ENCODE measurements around the gene SCOC.

The SCOC gene

GRCh38 chr4:140349816-140350215, 23.6 kb upstream of the SCOC start:
- TF ChIP-seq POLR2A (IDR thresholded peaks at IDR 0.05; ENCODE audit: low read depth, low read length), result no peak
- no peak for FAIRE-seq
- no peak for DNase-seq (ENCODE audit: insufficient read length, low spot score)

GRCh38 chr4:140351093-140352075, 22.1 kb upstream of the SCOC start:
- FAIRE-seq, result no peak
- no peak for TF ChIP-seq POLR2A (IDR thresholded peaks at IDR 0.05; ENCODE audit: low read depth, low read length)

GRCh38 chr4:140353786-140354185, 19.7 kb upstream of the SCOC start:
- FAIRE-seq, result no peak
- TF ChIP-seq POLR2A (IDR thresholded peaks at IDR 0.05; ENCODE audit: low read depth, low read length), result no peak
- DNase-seq (ENCODE audit: insufficient read length, low spot score), result no peak

More at GRCh38 chr4:140351093-140352075, 22.1 kb upstream of the SCOC start:
- no peak for DNase-seq (ENCODE audit: insufficient read length, low spot score)

- FAIRE-seq (no peak), DNase-seq (ENCODE audit: insufficient read length, low spot score) (no peak)
- no peak for TF ChIP-seq POLR2A (IDR thresholded peaks at IDR 0.05; ENCODE audit: low read depth, low read length)
These were observed 18.2 kb upstream of the SCOC start for GRCh38 chr4:140355288-140355687.

GRCh38 chr4:140357868-140358267, 15.6 kb upstream of the SCOC start:
- FAIRE-seq (no peak), DNase-seq (ENCODE audit: insufficient read length, low spot score) (no peak)
- no peak for TF ChIP-seq POLR2A (IDR thresholded peaks at IDR 0.05; ENCODE audit: low read depth, low read length)

GRCh38 chr4:140358281-140358680, 15.2 kb upstream of the SCOC start:
- no peak for FAIRE-seq
- no peak for TF ChIP-seq POLR2A (IDR thresholded peaks at IDR 0.05; ENCODE audit: low read depth, low read length)
- DNase-seq (ENCODE audit: insufficient read length, low spot score), result no peak

GRCh38 chr4:140359562-140360427, 13.7 kb upstream of the SCOC start:
- no peak for TF ChIP-seq POLR2A (IDR thresholded peaks at IDR 0.05; ENCODE audit: low read depth, low read length)
- DNase-seq (ENCODE audit: insufficient read length, low spot score), result peak; percentile 9
- FAIRE-seq, result peak; percentile 82

- FAIRE-seq (no peak), DNase-seq (ENCODE audit: insufficient read length, low spot score) (no peak)
- no peak for TF ChIP-seq POLR2A (IDR thresholded peaks at IDR 0.05; ENCODE audit: low read depth, low read length)
These were observed 12.3 kb upstream of the SCOC start for GRCh38 chr4:140361099-140361498.

GRCh38 chr4:140363051-140363450, 10.4 kb upstream of the SCOC start:
- no peak for DNase-seq (ENCODE audit: insufficient read length, low spot score)
- FAIRE-seq, result no peak
- no peak for TF ChIP-seq POLR2A (IDR thresholded peaks at IDR 0.05; ENCODE audit: low read depth, low read length)

GRCh38 chr4:140363558-140363957, 9.9 kb upstream of the SCOC start:
- no peak for TF ChIP-seq POLR2A (IDR thresholded peaks at IDR 0.05; ENCODE audit: low read depth, low read length)
- DNase-seq (ENCODE audit: insufficient read length, low spot score) (no peak), FAIRE-seq (no peak)

- FAIRE-seq (peak; percentile 27), DNase-seq (ENCODE audit: insufficient read length, low spot score) (peak; percentile 7)
- TF ChIP-seq POLR2A (IDR thresholded peaks at IDR 0.05; ENCODE audit: low read depth, low read length), result no peak
These were observed 5.7 kb upstream of the SCOC start for GRCh38 chr4:140367738-140368137.

- no peak for TF ChIP-seq POLR2A (IDR thresholded peaks at IDR 0.05; ENCODE audit: low read depth, low read length)
- DNase-seq (ENCODE audit: insufficient read length, low spot score) (no peak), FAIRE-seq (no peak)
These were observed 4.8 kb upstream of the SCOC start for GRCh38 chr4:140368686-140369085.

- no peak for TF ChIP-seq POLR2A (IDR thresholded peaks at IDR 0.05; ENCODE audit: low read depth, low read length)
- no peak for FAIRE-seq
- DNase-seq (ENCODE audit: insufficient read length, low spot score), result no peak
These were observed 607 bp upstream of the SCOC start for GRCh38 chr4:140372751-140373327.

GRCh38 chr4:140374130-140374477, 658 bp downstream of the SCOC start:
- no peak for TF ChIP-seq POLR2A (IDR thresholded peaks at IDR 0.05; ENCODE audit: low read depth, low read length)
- FAIRE-seq (no peak), DNase-seq (ENCODE audit: insufficient read length, low spot score) (no peak)
